Measurements from ENCODE around the gene UNC93B1.

The UNC93B1 gene

GRCh38 chr11:68014157-68014946 is 10.5 kb upstream of the UNC93B1 start:
- TF ChIP-seq CTCF (IDR thresholded peaks at IDR 0.05; ENCODE audit: insufficient read depth, low read length): no peak
- TF ChIP-seq GABPA (IDR thresholded peaks at IDR 0.05; ENCODE audit: low read depth): no peak
- no peak for TF ChIP-seq REST (IDR thresholded peaks at IDR 0.05; ENCODE audit: insufficient replicate concordance, low read depth)
- TF ChIP-seq SPI1 (IDR thresholded peaks at IDR 0.05; ENCODE audit: borderline replicate concordance, low read depth): no peak
- TF ChIP-seq POLR2AphosphoS5 (IDR thresholded peaks at IDR 0.05; ENCODE audit: low read depth): no peak; the same call in 1 of the 2 replicates
- no peak overlapping the region for H3K4me3 ChIP-seq (replicated peaks; ENCODE audit: insufficient read depth, low read length)
- H3K27ac ChIP-seq (replicated peaks): no peak overlapping the region
- H3K27me3 ChIP-seq (ENCODE audit: insufficient read depth, poor library complexity, severe bottlenecking): no peaks in the 10 kb centered on the region
- DNase-seq (ENCODE audit: low read depth in 1 of 2, low spot score in 1 of 2): peak in 1 of 2 experiments; percentile 33

GRCh38 chr11:68013611-68014156 is 9.8 kb upstream of the UNC93B1 start:
- Histone ChIP-seq H3K27ac (replicated peaks) (no peak overlapping the region), H3K4me3 (replicated peaks; ENCODE audit: insufficient read depth, low read length) (no peak overlapping the region), H3K27me3 (ENCODE audit: insufficient read depth, poor library complexity, severe bottlenecking) (no peaks in the 10 kb centered on the region)
- DNase-seq (ENCODE audit: low read depth in 1 of 2, low spot score in 1 of 2): no peak
- TF ChIP-seq SPI1 (IDR thresholded peaks at IDR 0.05; ENCODE audit: borderline replicate concordance, low read depth): no peak
- TF ChIP-seq GABPA (IDR thresholded peaks at IDR 0.05; ENCODE audit: low read depth): no peak
- TF ChIP-seq POLR2AphosphoS5 (IDR thresholded peaks at IDR 0.05; ENCODE audit: low read depth): no peak
- no peak for TF ChIP-seq REST (IDR thresholded peaks at IDR 0.05; ENCODE audit: insufficient replicate concordance, low read depth)
- TF ChIP-seq CTCF (IDR thresholded peaks at IDR 0.05; ENCODE audit: insufficient read depth, low read length): no peak

GRCh38 chr11:68012843-68013610 is 9.1 kb upstream of the UNC93B1 start:
- no peak for DNase-seq (ENCODE audit: low read depth in 1 of 2, low spot score in 1 of 2)
- Histone ChIP-seq H3K27me3 (ENCODE audit: insufficient read depth, poor library complexity, severe bottlenecking) (no peaks in the 10 kb centered on the region), H3K27ac (replicated peaks) (0 out of 2 replicates have a peak overlapping the region, but pooled peaks have one; percentile 6), H3K4me3 (replicated peaks; ENCODE audit: insufficient read depth, low read length) (no peak overlapping the region)
- TF ChIP-seq GABPA (IDR thresholded peaks at IDR 0.05; ENCODE audit: low read depth) (no peak), REST (IDR thresholded peaks at IDR 0.05; ENCODE audit: insufficient replicate concordance, low read depth) (no peak), CTCF (IDR thresholded peaks at IDR 0.05; ENCODE audit: insufficient read depth, low read length) (no peak), POLR2AphosphoS5 (IDR thresholded peaks at IDR 0.05; ENCODE audit: low read depth) (no peak), SPI1 (IDR thresholded peaks at IDR 0.05; ENCODE audit: borderline replicate concordance, low read depth) (no peak)

Measured in HL-60 (cell line).